Stimulated activated CD4-positive, alpha-beta T cell treated with anti-CD3 and anti-CD28 coated beads, Interleukin-1b, Interleukin-23, amount 100 ng/mL, for 1 hour (primary cell): ENCODE measurements around the gene ACTG1.
A peak's percentile ranks its signal among the peaks of the same experiment; 100 is the strongest.

Experiments
- DNase-seq, 2 donors: peaks; one replicate each; pipeline ENCODE4 v3.0.0-alpha.2; 2020; ENCODE audit warnings: low read depth in 2 of 2

The ACTG1 gene

GRCh38 chr17:81512562-81513371, at the start of gene ACTG1:
Gene ACTG1, minus strand, starts transcription at chr17:81512799. Its CDS starts 445 bp downstream, at chr17:81512354.
- peak; percentile 80 to 87 for DNase-seq

- DNase-seq: no peak
These were observed 48.9 kb upstream of the ACTG1 start for GRCh38 chr17:81561494-81561885.

DNA sequence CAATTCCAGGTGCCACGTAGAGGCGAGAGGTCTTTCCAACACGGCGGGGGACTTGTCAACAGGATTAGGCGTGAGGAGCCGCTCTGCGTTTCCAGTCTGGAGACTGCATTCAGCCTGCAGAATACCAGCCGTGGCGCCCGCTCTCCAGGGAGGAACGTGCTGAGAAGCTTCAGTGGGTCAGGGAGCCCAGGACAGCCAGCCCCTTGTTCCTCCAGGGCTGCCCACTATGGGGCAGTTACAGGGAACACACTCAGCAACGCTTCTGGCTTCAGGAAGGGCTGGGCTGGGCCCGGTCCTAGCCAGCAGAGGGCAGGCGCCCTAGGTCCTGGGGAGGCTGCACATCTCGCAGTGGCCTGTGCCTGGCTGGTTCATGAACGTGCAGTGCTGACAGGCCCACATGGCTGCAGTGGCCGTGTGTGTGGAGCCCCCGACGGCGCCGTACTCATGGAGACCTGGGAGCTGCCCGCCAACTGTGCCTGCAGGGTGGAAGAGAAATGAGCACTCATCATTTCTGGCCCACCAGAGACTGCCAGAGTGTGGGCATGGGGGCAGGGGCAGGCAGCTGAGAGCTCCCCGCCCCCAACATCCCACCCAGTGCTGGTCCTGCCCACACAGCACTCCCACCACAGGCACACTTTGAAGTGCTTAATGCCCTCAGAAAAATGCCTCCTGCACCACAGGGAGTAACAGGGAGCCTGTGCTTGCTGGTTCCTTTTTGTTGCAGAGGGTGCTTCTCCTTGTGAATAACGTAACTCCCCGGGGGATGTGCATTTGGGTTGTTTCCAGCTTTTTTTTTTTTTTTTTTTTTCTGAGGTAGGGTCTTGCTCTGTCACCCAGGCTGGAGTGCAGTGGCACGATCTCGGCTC, 46.6 kb upstream of the ACTG1 start:
- no peak for DNase-seq

- DNase-seq: no peak
These were observed 45.5 kb upstream of the ACTG1 start for GRCh38 chr17:81558115-81558468.

GRCh38 chr17:81557276-81558114, 44.9 kb upstream of the ACTG1 start:
- no peak for DNase-seq

GRCh38 chr17:81556863-81557262, 44.3 kb upstream of the ACTG1 start:
- DNase-seq: no peak

GRCh38 chr17:81556175-81556691, 43.6 kb upstream of the ACTG1 start:
- DNase-seq: no peak

GRCh38 chr17:81553616-81554181, 41.1 kb upstream of the ACTG1 start:
- DNase-seq: no peak

DNA sequence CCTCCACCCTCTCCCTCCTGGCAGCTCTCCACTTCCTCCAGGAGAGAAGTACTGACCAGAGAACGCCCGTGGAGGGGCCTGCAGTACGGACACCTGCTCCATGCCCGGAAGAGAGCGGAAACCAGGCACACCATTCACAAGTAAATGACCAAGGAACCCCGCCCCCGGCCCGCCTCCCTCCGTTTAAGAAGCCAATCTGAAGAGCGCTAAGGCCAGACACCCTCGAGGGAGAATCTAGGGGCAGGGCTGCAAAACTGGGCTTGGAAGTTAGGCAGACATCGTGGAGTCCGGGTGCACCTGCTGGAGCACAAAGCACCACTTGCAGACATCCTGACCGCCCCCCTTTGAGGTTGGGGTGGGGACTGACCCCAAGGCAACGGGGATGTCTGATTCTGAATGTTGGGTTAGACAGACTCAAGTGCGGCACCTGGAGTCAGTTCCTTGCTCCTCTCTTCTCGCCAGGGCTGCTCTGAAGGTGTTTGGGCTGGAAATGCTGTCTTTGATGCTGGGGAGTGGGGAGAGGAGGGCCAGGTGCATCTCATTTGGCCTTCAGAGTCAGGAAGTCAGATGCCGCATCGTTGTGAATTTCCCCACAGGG, 40.5 kb upstream of the ACTG1 start:
- DNase-seq: peak; percentile 44 to 59

- DNase-seq: peak; percentile 39 to 66
These were observed 39.8 kb upstream of the ACTG1 start, which contains the start of gene FAAP100 for GRCh38 chr17:81552244-81553017. Gene FAAP100, minus strand, starts transcription at chr17:81552353. Its CDS starts 23 bp downstream, at chr17:81552330.

- DNase-seq: no peak
These were observed 39.1 kb upstream of the ACTG1 start for GRCh38 chr17:81551458-81552243.

GRCh38 chr17:81550830-81551457, 38.3 kb upstream of the ACTG1 start:
- no peak for DNase-seq

- DNase-seq: no peak
These were observed 37.7 kb upstream of the ACTG1 start for GRCh38 chr17:81550285-81550684.

- DNase-seq: no peak
These were observed 37.2 kb upstream of the ACTG1 start for GRCh38 chr17:81549826-81550225.

GRCh38 chr17:81549031-81549557, 36.5 kb upstream of the ACTG1 start:
- DNase-seq: no peak

GRCh38 chr17:81547614-81547982, 35.0 kb upstream of the ACTG1 start:
- no peak for DNase-seq

- DNase-seq: no peak
These were observed 34.5 kb upstream of the ACTG1 start for GRCh38 chr17:81546906-81547613.
